ENCODE results near the gene CBY3.
A peak's percentile ranks its signal among the peaks of the same experiment; 100 is the strongest.
"Not testable (repeated sequence)": the region's sequence is repeated elsewhere in the genome, so short reads cannot be mapped to it uniquely, and the experiment has no call there.

The CBY3 gene

GRCh38 chr5:179668391-179668790 lies 12.4 kb downstream of the CBY3 start:
- DNase-seq (ENCODE audit: low read depth), result peak; percentile 7

- not testable (repeated sequence) for DNase-seq (ENCODE audit: low read depth)
Observed at GRCh38 chr5:179661647-179662046, 19.2 kb downstream of the CBY3 start.

GRCh38 chr5:179658179-179658856 lies 22.5 kb downstream of the CBY3 start:
- DNase-seq (ENCODE audit: low read depth), result not testable (repeated sequence)

- not testable (repeated sequence) for DNase-seq (ENCODE audit: low read depth)
Observed at GRCh38 chr5:179657302-179658178, 23.3 kb downstream of the CBY3 start.

- DNase-seq (ENCODE audit: low read depth), result not testable (repeated sequence)
Observed at GRCh38 chr5:179653135-179653534, 27.7 kb downstream of the CBY3 start.

- DNase-seq (ENCODE audit: low read depth), result not testable (repeated sequence)
Observed at GRCh38 chr5:179650245-179650644, 30.6 kb downstream of the CBY3 start.

- not testable (repeated sequence) for DNase-seq (ENCODE audit: low read depth)
Observed at GRCh38 chr5:179649166-179649703, 31.6 kb downstream of the CBY3 start.

GRCh38 chr5:179648410-179648809 lies 32.4 kb downstream of the CBY3 start:
- DNase-seq (ENCODE audit: low read depth), result no peak

- not testable (repeated sequence) for DNase-seq (ENCODE audit: low read depth)
Observed at GRCh38 chr5:179644766-179645165, 36.1 kb downstream of the CBY3 start.

- not testable (repeated sequence) for DNase-seq (ENCODE audit: low read depth)
Observed at GRCh38 chr5:179643141-179643920, 37.5 kb downstream of the CBY3 start.

- not testable (repeated sequence) for DNase-seq (ENCODE audit: low read depth)
Observed at GRCh38 chr5:179642626-179643025, 38.2 kb downstream of the CBY3 start.

- not testable (repeated sequence) for DNase-seq (ENCODE audit: low read depth)
Observed at GRCh38 chr5:179641745-179642144, 39.1 kb downstream of the CBY3 start.

- not testable (repeated sequence) for DNase-seq (ENCODE audit: low read depth)
Observed at GRCh38 chr5:179639296-179639695, 41.5 kb downstream of the CBY3 start.

GRCh38 chr5:179634370-179635172 lies 46.3 kb downstream of the CBY3 start:
- not testable (repeated sequence) for DNase-seq (ENCODE audit: low read depth)

- not testable (repeated sequence) for DNase-seq (ENCODE audit: low read depth)
Observed at GRCh38 chr5:179633501-179634369, 47.1 kb downstream of the CBY3 start.

Data from T-helper 22 cell (primary cell).